CD4-positive, alpha-beta T cell treated with Interleukin-6 at 100 ng/mL for 8 hours (primary cell): ENCODE data around the gene ACADVL.

Experiments used
- DNase-seq: peaks from one replicate; pipeline ENCODE4 v3.0.0-alpha.2; 2020; ENCODE audit warnings: mixed read lengths, low spot score

Gene ACADVL

GRCh38 chr17:7251661-7252175, 32.0 kb downstream of the ACADVL start, which contains the start of gene CTDNEP1:
Gene CTDNEP1, minus strand, starts transcription at chr17:7251734. Its CDS starts 438 bp downstream, at chr17:7251296.
- peak; percentile 99 for DNase-seq

GRCh38 chr17:7252176-7253043, 32.7 kb downstream of the ACADVL start, which contains the start of gene ELP5:
Gene ELP5, plus strand, starts transcription at chr17:7252215. Its CDS starts 336 bp downstream, at chr17:7252551.
- DNase-seq, result peak; percentile 81

- DNase-seq, result no peak
Observed at GRCh38 chr17:7253082-7253481, 33.3 kb downstream of the ACADVL start.

GRCh38 chr17:7254511-7254910, 34.8 kb downstream of the ACADVL start:
- no peak for DNase-seq

- DNase-seq, result no peak
Observed at GRCh38 chr17:7256766-7257456, 37.2 kb downstream of the ACADVL start.

GRCh38 chr17:7258731-7259554, 39.2 kb downstream of the ACADVL start:
- no peak for DNase-seq

GRCh38 chr17:7259555-7259889, 39.8 kb downstream of the ACADVL start:
- DNase-seq, result no peak

GRCh38 chr17:7260151-7260550, 40.4 kb downstream of the ACADVL start:
- no peak for DNase-seq

GRCh38 chr17:7260651-7261378, 41.1 kb downstream of the ACADVL start:
- DNase-seq, result no peak

- peak; percentile 30 for DNase-seq
Observed at GRCh38 chr17:7261379-7262191, 41.8 kb downstream of the ACADVL start.

GRCh38 chr17:7262192-7262934, 42.6 kb downstream of the ACADVL start, which contains the start of gene CLDN7:
Gene CLDN7, minus strand, starts transcription at chr17:7262478. Its CDS starts 435 bp downstream, at chr17:7262043.
- DNase-seq, result no peak

- no peak for DNase-seq
Observed at GRCh38 chr17:7262935-7263800, 43.4 kb downstream of the ACADVL start.

GRCh38 chr17:7263801-7264078, 44.0 kb downstream of the ACADVL start:
- no peak for DNase-seq

- no peak for DNase-seq
Observed at GRCh38 chr17:7266784-7267183, 47.0 kb downstream of the ACADVL start.
